GM12864 (cell line): ENCODE results near the gene TSHZ3.

Source experiments
- DNase-seq: peaks from one replicate; pipeline ENCODE4 v3.0.0-alpha.2; 2011; ENCODE audit warnings: low read depth
- H3K4me3 ChIP-seq: 2 replicates; pipeline ENCODE4 v1.5.1; 2011; ENCODE audit warnings: mild to moderate bottlenecking, low read depth, low read length, control low read depth
- CTCF ChIP-seq: IDR thresholded peaks from 2 replicates; pipeline ENCODE4 v1.5.1; 2011; ENCODE audit warnings: low read depth, mild to moderate bottlenecking, moderate library complexity, low read length, control low read depth, inconsistent platforms; ENCODE audit errors: missing control alignments

The TSHZ3 gene, protein sequence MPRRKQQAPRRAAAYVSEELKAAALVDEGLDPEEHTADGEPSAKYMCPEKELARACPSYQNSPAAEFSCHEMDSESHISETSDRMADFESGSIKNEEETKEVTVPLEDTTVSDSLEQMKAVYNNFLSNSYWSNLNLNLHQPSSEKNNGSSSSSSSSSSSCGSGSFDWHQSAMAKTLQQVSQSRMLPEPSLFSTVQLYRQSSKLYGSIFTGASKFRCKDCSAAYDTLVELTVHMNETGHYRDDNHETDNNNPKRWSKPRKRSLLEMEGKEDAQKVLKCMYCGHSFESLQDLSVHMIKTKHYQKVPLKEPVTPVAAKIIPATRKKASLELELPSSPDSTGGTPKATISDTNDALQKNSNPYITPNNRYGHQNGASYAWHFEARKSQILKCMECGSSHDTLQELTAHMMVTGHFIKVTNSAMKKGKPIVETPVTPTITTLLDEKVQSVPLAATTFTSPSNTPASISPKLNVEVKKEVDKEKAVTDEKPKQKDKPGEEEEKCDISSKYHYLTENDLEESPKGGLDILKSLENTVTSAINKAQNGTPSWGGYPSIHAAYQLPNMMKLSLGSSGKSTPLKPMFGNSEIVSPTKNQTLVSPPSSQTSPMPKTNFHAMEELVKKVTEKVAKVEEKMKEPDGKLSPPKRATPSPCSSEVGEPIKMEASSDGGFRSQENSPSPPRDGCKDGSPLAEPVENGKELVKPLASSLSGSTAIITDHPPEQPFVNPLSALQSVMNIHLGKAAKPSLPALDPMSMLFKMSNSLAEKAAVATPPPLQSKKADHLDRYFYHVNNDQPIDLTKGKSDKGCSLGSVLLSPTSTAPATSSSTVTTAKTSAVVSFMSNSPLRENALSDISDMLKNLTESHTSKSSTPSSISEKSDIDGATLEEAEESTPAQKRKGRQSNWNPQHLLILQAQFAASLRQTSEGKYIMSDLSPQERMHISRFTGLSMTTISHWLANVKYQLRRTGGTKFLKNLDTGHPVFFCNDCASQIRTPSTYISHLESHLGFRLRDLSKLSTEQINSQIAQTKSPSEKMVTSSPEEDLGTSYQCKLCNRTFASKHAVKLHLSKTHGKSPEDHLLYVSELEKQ

GRCh38 chr19:31349160-31349881 is at the start of gene TSHZ3:
TSS of gene TSHZ3 (minus strand) at chr19:31349436. CDS start at chr19:31349219, 217 bp downstream.
- no peak for TF ChIP-seq CTCF
- no peak for DNase-seq
- no peak within 1 kb of the TSS for H3K4me3 ChIP-seq

GRCh38 chr19:31397308-31397707 is 48.1 kb upstream of the TSHZ3 start:
- TF ChIP-seq CTCF, result no peak
- no peak for DNase-seq

GRCh38 chr19:31392464-31392863 is 43.2 kb upstream of the TSHZ3 start:
- DNase-seq, result no peak
- no peak for TF ChIP-seq CTCF

More at GRCh38 chr19:31397308-31397707, 48.1 kb upstream of the TSHZ3 start:
- no peak overlapping the region for H3K4me3 ChIP-seq

DNA sequence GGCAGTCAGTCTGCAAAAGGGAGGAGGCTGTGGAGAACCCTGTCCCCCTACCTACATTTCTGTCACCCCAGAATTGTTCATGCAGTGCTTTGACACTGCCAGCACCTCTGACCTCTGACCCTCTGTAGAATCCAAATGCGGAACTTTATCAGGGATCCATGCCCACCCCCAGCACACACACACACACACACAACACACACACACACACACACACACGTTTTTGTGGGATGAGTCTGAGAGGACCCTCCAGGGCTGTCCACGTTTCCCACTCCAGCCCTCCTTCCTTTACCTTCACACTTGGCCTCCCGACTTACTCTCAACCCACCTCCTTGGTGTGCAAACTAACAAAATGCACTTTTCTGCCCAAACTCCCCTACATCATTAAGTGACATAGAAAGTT is 42.3 kb upstream of the TSHZ3 start:
- no peak for DNase-seq
- TF ChIP-seq CTCF, result no peak
- H3K4me3 ChIP-seq, result no peak overlapping the region

More at GRCh38 chr19:31392464-31392863, 43.2 kb upstream of the TSHZ3 start:
- no peak overlapping the region for H3K4me3 ChIP-seq

DNA sequence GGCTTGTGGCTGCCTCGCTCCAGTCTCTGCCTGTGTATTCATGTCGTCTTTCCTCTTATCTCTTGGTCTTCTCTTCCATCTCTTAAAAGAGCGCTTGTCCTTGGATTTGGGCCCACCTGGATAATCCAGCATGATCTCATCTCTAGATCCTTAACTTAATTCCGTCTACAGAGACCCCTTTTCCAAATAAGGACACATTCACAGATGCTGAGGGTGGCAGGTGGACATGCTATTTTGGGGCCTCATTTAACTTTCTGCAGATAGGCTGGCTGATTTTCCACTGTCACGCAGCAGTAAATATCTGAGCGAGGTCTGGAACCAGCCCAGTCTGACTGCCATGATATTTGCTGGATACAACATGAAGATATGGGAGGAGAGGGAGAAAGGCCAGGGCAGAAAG is 41.5 kb upstream of the TSHZ3 start:
- DNase-seq, result no peak
- no peak for TF ChIP-seq CTCF
- no peak overlapping the region for H3K4me3 ChIP-seq

DNA sequence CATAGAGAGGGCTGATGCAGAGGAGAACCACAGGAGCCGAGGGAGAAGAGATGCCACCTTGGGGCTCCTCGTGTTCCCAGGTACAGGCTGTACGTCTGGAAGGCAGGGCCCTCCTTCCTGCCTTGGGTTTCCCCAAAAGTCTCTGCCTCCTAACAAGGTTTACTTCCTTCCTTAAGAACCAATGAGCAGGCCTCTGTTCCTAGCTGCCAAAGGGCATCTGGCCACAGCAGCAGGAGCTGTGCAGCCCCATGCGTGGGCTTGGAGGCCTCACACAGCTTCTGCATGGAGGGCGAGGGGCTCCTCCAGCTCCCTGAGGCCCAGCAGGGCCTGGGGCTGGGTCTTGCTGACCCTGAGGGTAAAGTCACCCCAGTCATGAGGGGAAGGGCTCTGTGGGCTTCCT is 40.6 kb upstream of the TSHZ3 start:
- TF ChIP-seq CTCF, result no peak

More for the DNA sequence above, 40.6 kb upstream of the TSHZ3 start:
- H3K4me3 ChIP-seq, result no peak overlapping the region
- no peak for DNase-seq
